Gastroesophageal sphincter (tissue), 4 donors: ENCODE data around the gene S1PR3. TPM values are rescaled to one million over a fixed set of nuclear protein-coding genes. Genes with fewer than 3 reads are reported as not detected.

Source experiments
- ATAC-seq: fragments of 150-250 bp; one replicate; pipeline ENCODE4 v1.9.1; 2016; ENCODE audit warnings: mild to moderate bottlenecking, moderate library complexity
- H3K27ac ChIP-seq, 4 donors: fragments of 200-600 bp; sonication (generic) in 3 of 4; 1 replicate in 3 of 4; 2 replicates in 1 of 4; pipeline ENCODE4 v1.5.1; 2016 to 2019
- H3K27me3 ChIP-seq: fragments of 200-600 bp; sonication (generic); one replicate; pipeline ENCODE4 v1.5.1; 2019
- H3K36me3 ChIP-seq, 2 donors: fragments of 200-600 bp; sonication (generic); one replicate each; pipeline ENCODE4 v1.5.1; 2019; ENCODE audit warnings: control low read depth in 1 of 2
- H3K4me1 ChIP-seq, 3 donors: fragments of 200-600 bp; sonication (generic); 1 replicate in 2 of 3; 2 replicates in 1 of 3; pipeline ENCODE4 v1.5.1; 2016 to 2019; ENCODE audit warnings: control low read depth in 2 of 3
- H3K4me3 ChIP-seq, 2 donors: fragments of 200-600 bp; sonication (generic); one replicate each; pipeline ENCODE4 v1.5.1; 2019; ENCODE audit warnings: mild to moderate bottlenecking in 1 of 2, moderate library complexity in 1 of 2
- H3K9me3 ChIP-seq, 3 donors: fragments of 200-600 bp; sonication (generic); one replicate each; pipeline ENCODE4 v1.5.1; 2017 to 2019; ENCODE audit warnings: control low read depth in 2 of 3
- EP300 ChIP-seq: sonication (generic); formaldehyde crosslinking; IDR thresholded peaks from one replicate; pipeline ENCODE4 v1.6.1; 2017; ENCODE audit warnings: antibody characterized with exemption, mild to moderate bottlenecking
- POLR2A ChIP-seq, 2 donors: fragments of 450-650 bp; IDR thresholded peaks; one replicate each; pipeline ENCODE4 v1.6.1; 2017; ENCODE audit warnings: antibody characterized with exemption in 2 of 2, mild to moderate bottlenecking in 2 of 2, moderate library complexity in 1 of 2
- POLR2AphosphoS5 ChIP-seq: sonication (generic); formaldehyde crosslinking; IDR thresholded peaks from one replicate; pipeline ENCODE4 v1.6.1; 2017; ENCODE audit warnings: antibody characterized with exemption
- WGBS, 2 donors: methylation state at CpG; one replicate each; pipeline ENCODE4 v1.1.5; 2018; ENCODE audit warnings: low coverage in 1 of 2; 5-methylcytosine and 5-hydroxymethylcytosine counted together
- total RNA-seq, 4 donors: library from RNA; depleted of rRNA; stranded (reverse); fragments of >200 nt; gene quantifications; one replicate each; pipeline ENCODE4 v1.1.0, GENCODE V29; 2016
- TF ChIP-seq, protein P1 (sequence below), 4 experiments: fragments of 200-600 bp in 2 of 4; fragments of 450-650 bp in 2 of 4; sonication (generic) in 1 of 4; IDR thresholded peaks; one replicate each; pipeline ENCODE4 v1.5.1; 2017 to 2019; ENCODE audit warnings: antibody characterized with exemption in 4 of 4, mild to moderate bottlenecking in 2 of 4, moderate library complexity in 2 of 4

The S1PR3 gene
- total RNA-seq, 4 donors from 2014 or later: 77.9 to 351 (median 167) TPM

- Histone ChIP-seq H3K4me1 (peaks cover 11 to 100% (median 49%) of the 10 kb centered on the region in 3 donors), H3K4me3 (no peak overlapping the region), H3K27me3 (no peaks in the 10 kb centered on the region), H3K9me3 (no peaks in the 10 kb centered on the region), H3K27ac (peak overlapping the region in 3 of 4 donors; percentile 96 to 98 (median 97)), H3K36me3 (peaks cover 0 to 38% of the 10 kb centered on the region in 2 donors)
- TF ChIP-seq, protein P1, sequence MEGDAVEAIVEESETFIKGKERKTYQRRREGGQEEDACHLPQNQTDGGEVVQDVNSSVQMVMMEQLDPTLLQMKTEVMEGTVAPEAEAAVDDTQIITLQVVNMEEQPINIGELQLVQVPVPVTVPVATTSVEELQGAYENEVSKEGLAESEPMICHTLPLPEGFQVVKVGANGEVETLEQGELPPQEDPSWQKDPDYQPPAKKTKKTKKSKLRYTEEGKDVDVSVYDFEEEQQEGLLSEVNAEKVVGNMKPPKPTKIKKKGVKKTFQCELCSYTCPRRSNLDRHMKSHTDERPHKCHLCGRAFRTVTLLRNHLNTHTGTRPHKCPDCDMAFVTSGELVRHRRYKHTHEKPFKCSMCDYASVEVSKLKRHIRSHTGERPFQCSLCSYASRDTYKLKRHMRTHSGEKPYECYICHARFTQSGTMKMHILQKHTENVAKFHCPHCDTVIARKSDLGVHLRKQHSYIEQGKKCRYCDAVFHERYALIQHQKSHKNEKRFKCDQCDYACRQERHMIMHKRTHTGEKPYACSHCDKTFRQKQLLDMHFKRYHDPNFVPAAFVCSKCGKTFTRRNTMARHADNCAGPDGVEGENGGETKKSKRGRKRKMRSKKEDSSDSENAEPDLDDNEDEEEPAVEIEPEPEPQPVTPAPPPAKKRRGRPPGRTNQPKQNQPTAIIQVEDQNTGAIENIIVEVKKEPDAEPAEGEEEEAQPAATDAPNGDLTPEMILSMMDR (IDR thresholded peaks at IDR 0.05): no peak
- TF ChIP-seq EP300 (no peak), POLR2A (IDR thresholded peaks at IDR 0.05) (no peak), POLR2AphosphoS5 (no peak)
- 62 to 74% methylated on average over 5 to 6 of the region's 27 CpGs for WGBS, 2 donors
- no peak for ATAC-seq
Measured at GRCh38 chr9:89001917-89002540, 10.8 kb downstream of the S1PR3 start.

- ATAC-seq: no peak
- TF ChIP-seq EP300 (no peak), POLR2AphosphoS5 (no peak), POLR2A (IDR thresholded peaks at IDR 0.05) (no peak)
- TF ChIP-seq, protein P1 (IDR thresholded peaks at IDR 0.05): no peak
- Histone ChIP-seq H3K4me1 (peaks cover 11 to 98% (median 39%) of the 10 kb centered on the region in 3 donors), H3K36me3 (peaks cover 0 to 38% of the 10 kb centered on the region in 2 donors), H3K9me3 (no peaks in the 10 kb centered on the region), H3K27ac (peak overlapping the region; percentile 48 to 98 (median 96)), H3K4me3 (no peak overlapping the region), H3K27me3 (no peaks in the 10 kb centered on the region)
- 69 to 79% methylated on average over 4 to 5 of the region's 6 CpGs for WGBS, 2 donors
Measured at GRCh38 chr9:89002987-89003386, 11.7 kb downstream of the S1PR3 start.

- peaks cover 8 to 74% (median 19%) of the 10 kb centered on the region in 3 donors for H3K4me1 ChIP-seq
- H3K27ac ChIP-seq: peak overlapping the region in 3 of 4 donors; percentile 9 to 43 (median 41)
- TF ChIP-seq POLR2A (IDR thresholded peaks at IDR 0.05) (no peak), POLR2AphosphoS5 (no peak)
- TF ChIP-seq, protein P1 (IDR thresholded peaks at IDR 0.05): no peak
- H3K9me3 ChIP-seq: no peaks in the 10 kb centered on the region
- 64% methylated on average over 6 of the region's 9 CpGs; no CpG with 5 or more reads in 1 of the 2 donors for WGBS, 2 donors
- no peaks in the 10 kb centered on the region for H3K27me3 ChIP-seq
- no peak overlapping the region for H3K4me3 ChIP-seq
- ATAC-seq: no peak
- H3K36me3 ChIP-seq: peaks cover 0 to 38% of the 10 kb centered on the region in 2 donors
Measured at GRCh38 chr9:89005323-89005722, 14.1 kb downstream of the S1PR3 start.

- no peaks in the 10 kb centered on the region for H3K27me3 ChIP-seq
- H3K4me3 ChIP-seq: no peak overlapping the region
- H3K27ac ChIP-seq: peak overlapping the region in 3 of 4 donors; percentile 21 to 65 (median 37)
- WGBS, 2 donors: 0 to 5% methylated on average over 2 of the region's 2 CpGs
- no peak for ATAC-seq
- H3K36me3 ChIP-seq: peaks cover 0 to 38% of the 10 kb centered on the region in 2 donors
- no peaks in the 10 kb centered on the region for H3K9me3 ChIP-seq
- H3K4me1 ChIP-seq: peaks cover 3 to 65% (median 12%) of the 10 kb centered on the region in 3 donors
- TF ChIP-seq POLR2A (IDR thresholded peaks at IDR 0.05) (no peak), POLR2AphosphoS5 (no peak), EP300 (no peak)
- TF ChIP-seq, protein P1 (IDR thresholded peaks at IDR 0.05): no peak
Measured at GRCh38 chr9:89006267-89006666, 15.0 kb downstream of the S1PR3 start.
